GM23248 (cell line): Measurements from ENCODE around the gene SNRNP35. TPM values are rescaled to one million over a fixed set of nuclear protein-coding genes. Genes with fewer than 3 reads are reported as not detected.
A peak's percentile ranks its signal among the peaks of the same experiment; 100 is the strongest.
"Not testable (repeated sequence)": the region's sequence is repeated elsewhere in the genome, so short reads cannot be mapped to it uniquely, and the experiment has no call there.

Experiments used
- DNase-seq: peaks from one replicate; pipeline ENCODE4 v3.0.0-alpha.2; 2015
- H2AFZ ChIP-seq: fragments of 200-600 bp; sonication (generic); 2 replicates; pipeline ENCODE4 v1.6.1; 2016; ENCODE audit warnings: antibody characterized with exemption
- H3F3A ChIP-seq: fragments of 200-600 bp; sonication (generic); 2 replicates; pipeline ENCODE4 v1.6.1; 2016; ENCODE audit warnings: mild to moderate bottlenecking, antibody characterized with exemption, mixed run types; ENCODE audit not compliant: insufficient read depth
- H3K27ac ChIP-seq: fragments of 200-600 bp; sonication (generic); 2 replicates; pipeline ENCODE4 v1.5.1; 2016; ENCODE audit warnings: mild to moderate bottlenecking
- H3K27me3 ChIP-seq: fragments of 200-600 bp; sonication (generic); replicated peaks from 2 replicates; pipeline ENCODE4 v1.6.1; 2016; ENCODE audit warnings: mild to moderate bottlenecking; ENCODE audit not compliant: insufficient read depth
- H3K36me3 ChIP-seq: fragments of 200-600 bp; sonication (generic); 2 replicates; pipeline ENCODE4 v1.6.1; 2016; ENCODE audit warnings: low read depth, mild to moderate bottlenecking
- H3K4me1 ChIP-seq: fragments of 200-600 bp; sonication (generic); 2 replicates; pipeline ENCODE4 v1.6.1; 2016; ENCODE audit warnings: mild to moderate bottlenecking; ENCODE audit not compliant: insufficient read depth
- H3K4me2 ChIP-seq: fragments of 200-600 bp; sonication (generic); one replicate; pipeline ENCODE4 v1.6.1; 2016; ENCODE audit warnings: mild to moderate bottlenecking; ENCODE audit not compliant: unreplicated experiment
- H3K4me3 ChIP-seq: fragments of 200-600 bp; sonication (generic); 2 replicates; pipeline ENCODE4 v1.5.1; 2016; ENCODE audit warnings: mild to moderate bottlenecking
- H3K79me2 ChIP-seq: fragments of 200-600 bp; sonication (generic); 2 replicates; pipeline ENCODE4 v1.6.1; 2016; ENCODE audit warnings: mild to moderate bottlenecking; ENCODE audit not compliant: insufficient read depth
- H3K9ac ChIP-seq: fragments of 200-600 bp; sonication (generic); 2 replicates; pipeline ENCODE4 v1.6.1; 2016; ENCODE audit warnings: mild to moderate bottlenecking
- H3K9me2 ChIP-seq: fragments of 200-600 bp; sonication (generic); 2 replicates; pipeline ENCODE4 v1.6.1; 2016; ENCODE audit warnings: mixed run types, mild to moderate bottlenecking, moderate library complexity; ENCODE audit not compliant: insufficient read depth
- H3K9me3 ChIP-seq: fragments of 200-600 bp; sonication (generic); one replicate; pipeline ENCODE4 v1.6.1; 2017; ENCODE audit warnings: low read depth
- H4K20me1 ChIP-seq: fragments of 200-600 bp; sonication (generic); 2 replicates; pipeline ENCODE4 v1.6.0; 2016; ENCODE audit not compliant: insufficient read depth
- EZH2 ChIP-seq: fragments of 200-600 bp; sonication (generic); IDR thresholded peaks from 2 replicates; pipeline ENCODE4 v1.6.1; 2018; ENCODE audit warnings: antibody characterized with exemption, mild to moderate bottlenecking; ENCODE audit not compliant: insufficient read depth, poor library complexity, severe bottlenecking
- EZH2phosphoT487 ChIP-seq: fragments of 200-600 bp; sonication (generic); IDR thresholded peaks from 2 replicates; pipeline ENCODE4 v1.6.1; 2018; ENCODE audit warnings: antibody characterized with exemption, moderate library complexity, mild to moderate bottlenecking, low read depth; ENCODE audit not compliant: insufficient read depth
- WGBS, 2 experiments: methylation state at CpG; one replicate each; pipeline ENCODE4 v1.1.6; 2015 to 2017; ENCODE audit warnings: low lambda C conversion rate in 2 of 2, low coverage in 1 of 2; ENCODE audit errors: missing lambda C conversion rate in 2 of 2; 5-methylcytosine and 5-hydroxymethylcytosine counted together
- in situ Hi-C: fragments of 300-500 bp; cut with MboI; formaldehyde crosslinking; loops from 2 replicates; pipeline ENCODE4 v1.15.0; 2020
- polyA plus RNA-seq: library from polyadenylated mRNA; unstranded; fragments of >200 nt; fragmentation: Nextera tagmentation; extraction: Ambion mirVana; gene quantifications from 2 replicates; pipeline ENCODE4 v1.2.1, GENCODE V29; 2016
- total RNA-seq: library from RNA; depleted of rRNA; stranded (reverse); fragments of >200 nt; shearing (Covaris generic); gene quantifications from 2 replicates; pipeline ENCODE4 v1.2.3, GENCODE V29; 2014

SNRNP35 gene
- total and polyA plus RNA-seq, 2 experiments from 2014 or later, result 9.8 to 17.6 TPM

GRCh38 chr12:123478762-123479161, 20.8 kb downstream of the SNRNP35 start:
- no peak overlapping the region for H3K9ac ChIP-seq
- DNase-seq, result peak; percentile 32
- no peaks in the 10 kb centered on the region for H3K9me2 ChIP-seq
- no peak overlapping the region for H3K4me3 ChIP-seq
- no peak overlapping the region for H3K27ac ChIP-seq
- H3K79me2 ChIP-seq, result no peaks in the 10 kb centered on the region
- H2AFZ ChIP-seq, result no peak overlapping the region
- no peaks in the 10 kb centered on the region for H3F3A ChIP-seq
- 63 to 67% methylated on average over 10 of the region's 10 CpGs for WGBS, 2 experiments
- TF ChIP-seq EZH2phosphoT487, result no peak
- no peak for TF ChIP-seq EZH2
- no peaks in the 10 kb centered on the region for H3K36me3 ChIP-seq
- H4K20me1 ChIP-seq, result no peaks in the 10 kb centered on the region
- in situ Hi-C loops, result no loop called here
- no peak overlapping the region for H3K4me2 ChIP-seq
- no peaks in the 10 kb centered on the region for H3K9me3 ChIP-seq
- H3K27me3 ChIP-seq, result no peaks in the 10 kb centered on the region
- H3K4me1 ChIP-seq, result no peaks in the 10 kb centered on the region

GRCh38 chr12:123479442-123480180, 21.7 kb downstream of the SNRNP35 start:
- DNase-seq, result no peak
- H3K36me3 ChIP-seq, result no peaks in the 10 kb centered on the region

GRCh38 chr12:123481251-123481650, 23.3 kb downstream of the SNRNP35 start:
- H3K9me2 ChIP-seq, H4K20me1 ChIP-seq, H3K4me1 ChIP-seq, H3K4me2 ChIP-seq, H3K9me3 ChIP-seq, H3K27me3 ChIP-seq, H3K27ac ChIP-seq, H3K79me2 ChIP-seq, H3K4me3 ChIP-seq, H2AFZ ChIP-seq, in situ Hi-C loops, DNase-seq, H3F3A ChIP-seq, H3K36me3 ChIP-seq, H3K9ac ChIP-seq: not testable (repeated sequence)
- WGBS, 2 experiments, result 79 to 80% methylated on average over 4 to 5 of the region's 5 CpGs

More at GRCh38 chr12:123479442-123480180, 21.7 kb downstream of the SNRNP35 start:
- Histone ChIP-seq H3K27ac (no peak overlapping the region), H2AFZ (no peak overlapping the region), H3K9ac (no peak overlapping the region), H3K9me2 (no peaks in the 10 kb centered on the region), H3K9me3 (no peaks in the 10 kb centered on the region), H4K20me1 (no peaks in the 10 kb centered on the region), H3K4me3 (no peak overlapping the region), H3K79me2 (no peaks in the 10 kb centered on the region), H3K27me3 (no peaks in the 10 kb centered on the region), H3K4me2 (no peak overlapping the region), H3K4me1 (no peaks in the 10 kb centered on the region), H3F3A (no peaks in the 10 kb centered on the region)
- 90 to 92% methylated on average over 14 of the region's 14 CpGs for WGBS, 2 experiments
- TF ChIP-seq EZH2phosphoT487 (no peak), EZH2 (no peak)
- in situ Hi-C loops, result no loop called here

- H3K27ac ChIP-seq, result no peak overlapping the region
- no peak overlapping the region for H3K4me2 ChIP-seq
- H3K4me3 ChIP-seq, result no peak overlapping the region
- TF ChIP-seq EZH2 (no peak), EZH2phosphoT487 (no peak)
- H4K20me1 ChIP-seq, result no peaks in the 10 kb centered on the region
- no peak for DNase-seq
- H3K36me3 ChIP-seq, result no peaks in the 10 kb centered on the region
- in situ Hi-C loops, result no loop called here
- no peaks in the 10 kb centered on the region for H3K4me1 ChIP-seq
- no peak overlapping the region for H3K9ac ChIP-seq
- H3F3A ChIP-seq, result no peaks in the 10 kb centered on the region
- 86 to 91% methylated on average over 6 of the region's 6 CpGs for WGBS, 2 experiments
- H3K9me3 ChIP-seq, result no peaks in the 10 kb centered on the region
- no peaks in the 10 kb centered on the region for H3K79me2 ChIP-seq
- no peak overlapping the region for H2AFZ ChIP-seq
- H3K9me2 ChIP-seq, result no peaks in the 10 kb centered on the region
- H3K27me3 ChIP-seq, result no peaks in the 10 kb centered on the region
Measured at GRCh38 chr12:123482876-123483275, 24.9 kb downstream of the SNRNP35 start.
